HepG2 (cell line): ENCODE results near the gene CD164L2.

Source experiments
- RFX5 ChIP-seq: IDR thresholded peaks from 2 replicates; pipeline ENCODE4 v1.6.1; 2011; ENCODE audit warnings: low read depth, low read length, improper control_type of control experiment
- ZBTB8A ChIP-seq: sonication (generic); formaldehyde crosslinking; IDR thresholded peaks from 2 replicates; pipeline ENCODE4 v1.4.0; 2020; ENCODE audit warnings: mild to moderate bottlenecking, low read depth, missing genetic modification reagents, borderline replicate concordance
- TF ChIP-seq, protein P1 (sequence below): sonication (generic); formaldehyde crosslinking; IDR thresholded peaks from 2 replicates; pipeline ENCODE4 v1.5.0; 2020; ENCODE audit warnings: mild to moderate bottlenecking, missing genetic modification reagents, moderate library complexity

DNA sequence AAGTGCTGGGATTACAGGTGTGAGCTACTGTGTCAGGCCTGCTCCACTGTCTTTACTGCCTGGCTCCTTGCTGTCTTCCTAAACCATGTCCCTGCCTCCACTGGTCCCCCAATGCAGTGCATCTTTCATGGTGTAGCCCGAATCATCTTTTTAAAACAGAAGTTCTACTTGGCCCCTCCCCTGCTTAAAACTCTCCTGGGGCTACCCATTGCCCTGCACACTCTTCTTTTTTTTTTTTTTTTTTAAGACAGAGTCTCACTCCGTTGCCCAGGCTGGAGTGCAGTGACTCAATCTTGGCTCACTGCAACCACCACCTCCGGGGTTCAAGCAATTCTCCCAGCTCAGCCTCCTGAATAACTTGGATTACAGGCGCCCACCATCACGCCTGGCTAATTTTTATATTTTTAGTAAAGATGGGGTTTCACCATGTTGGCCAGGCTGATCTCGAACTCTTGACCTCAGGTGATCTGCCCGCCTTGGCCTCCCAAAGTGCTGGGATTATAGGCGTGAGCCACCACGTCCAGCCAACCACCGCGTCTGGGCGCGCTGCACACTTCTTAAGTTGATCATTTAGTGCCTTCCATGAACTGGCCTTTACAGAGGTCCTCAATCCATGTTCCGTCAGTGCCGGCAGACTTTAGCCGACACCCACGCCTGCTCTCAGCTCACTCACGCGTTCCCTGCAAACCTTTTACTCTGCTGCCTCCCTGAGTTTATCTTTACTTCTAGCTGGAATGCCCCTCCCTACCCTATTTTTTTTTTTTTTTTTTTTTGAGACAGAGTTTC, 10.9 kb downstream of the CD164L2 start:
- TF ChIP-seq, protein P1, sequence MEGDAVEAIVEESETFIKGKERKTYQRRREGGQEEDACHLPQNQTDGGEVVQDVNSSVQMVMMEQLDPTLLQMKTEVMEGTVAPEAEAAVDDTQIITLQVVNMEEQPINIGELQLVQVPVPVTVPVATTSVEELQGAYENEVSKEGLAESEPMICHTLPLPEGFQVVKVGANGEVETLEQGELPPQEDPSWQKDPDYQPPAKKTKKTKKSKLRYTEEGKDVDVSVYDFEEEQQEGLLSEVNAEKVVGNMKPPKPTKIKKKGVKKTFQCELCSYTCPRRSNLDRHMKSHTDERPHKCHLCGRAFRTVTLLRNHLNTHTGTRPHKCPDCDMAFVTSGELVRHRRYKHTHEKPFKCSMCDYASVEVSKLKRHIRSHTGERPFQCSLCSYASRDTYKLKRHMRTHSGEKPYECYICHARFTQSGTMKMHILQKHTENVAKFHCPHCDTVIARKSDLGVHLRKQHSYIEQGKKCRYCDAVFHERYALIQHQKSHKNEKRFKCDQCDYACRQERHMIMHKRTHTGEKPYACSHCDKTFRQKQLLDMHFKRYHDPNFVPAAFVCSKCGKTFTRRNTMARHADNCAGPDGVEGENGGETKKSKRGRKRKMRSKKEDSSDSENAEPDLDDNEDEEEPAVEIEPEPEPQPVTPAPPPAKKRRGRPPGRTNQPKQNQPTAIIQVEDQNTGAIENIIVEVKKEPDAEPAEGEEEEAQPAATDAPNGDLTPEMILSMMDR (CRISPR knock-in tag): no peak
- TF ChIP-seq ZBTB8A (CRISPR knock-in tag): no peak
- no peak for TF ChIP-seq RFX5
